Measurements from ENCODE around the gene SERPINA6.
"Not testable (repeated sequence)": the region's sequence is repeated elsewhere in the genome, so short reads cannot be mapped to it uniquely, and the experiment has no call there.

SERPINA6 gene

DNA sequence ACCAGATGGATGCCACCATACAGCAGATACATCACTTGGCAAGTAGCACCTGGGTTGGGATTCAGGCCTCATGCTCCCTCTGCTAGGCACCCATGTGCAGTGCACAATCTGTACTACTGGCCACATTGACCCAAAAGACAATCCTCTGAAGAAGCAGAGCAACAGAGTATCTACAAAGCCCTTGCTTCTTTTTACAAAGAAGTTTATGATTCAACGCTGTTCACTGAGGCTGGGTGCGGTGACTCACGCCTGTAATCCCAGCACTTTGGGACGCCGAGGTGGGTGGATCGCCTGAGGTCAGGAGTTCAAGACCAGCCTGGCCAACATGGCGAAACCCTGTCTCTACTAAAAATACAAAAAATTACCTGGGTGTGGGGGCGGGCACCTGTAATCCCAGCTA lies 31.1 kb upstream of the SERPINA6 start:
- DNase-seq, result not testable (repeated sequence)

DNA sequence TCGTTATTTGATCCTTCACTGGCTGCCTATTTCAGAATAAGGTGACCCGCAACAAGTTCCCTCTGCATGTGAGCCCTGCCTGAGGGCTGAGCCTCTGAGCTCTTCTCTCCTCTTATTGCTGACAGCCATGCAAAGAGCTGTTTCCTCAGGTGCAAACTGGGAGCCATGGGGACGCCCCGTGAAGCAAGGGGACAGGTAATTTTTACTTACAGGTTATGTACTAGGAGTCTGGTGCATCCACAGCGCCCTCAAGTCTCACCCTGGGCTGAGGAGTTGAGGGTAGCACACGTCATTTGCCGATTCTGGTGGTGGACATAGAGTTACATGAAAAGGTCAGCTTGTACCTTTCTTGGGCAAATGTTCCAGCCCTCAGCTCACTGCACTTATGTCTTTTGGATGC lies 26.1 kb upstream of the SERPINA6 start:
- DNase-seq, result no peak

DNA sequence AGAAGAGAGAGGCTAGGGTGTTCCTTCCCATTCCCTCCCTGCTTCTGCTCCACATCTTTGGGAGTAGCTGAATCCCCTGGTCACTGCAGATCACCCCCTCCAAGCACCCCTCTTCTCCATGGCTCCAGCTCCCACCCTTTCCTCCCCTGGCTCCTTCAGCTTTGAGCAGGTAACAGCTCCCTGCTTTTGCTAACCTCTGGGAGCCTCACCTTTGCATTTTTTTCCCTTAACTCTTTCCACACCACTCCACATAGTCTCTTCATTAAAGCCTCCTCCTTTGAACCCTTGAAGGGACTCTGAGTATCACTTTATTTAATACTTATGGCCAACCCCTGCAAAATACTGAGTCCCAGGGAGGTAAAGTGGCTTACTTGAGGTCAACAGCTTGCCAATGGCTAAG lies 25.7 kb upstream of the SERPINA6 start:
- DNase-seq, result no peak

DNA sequence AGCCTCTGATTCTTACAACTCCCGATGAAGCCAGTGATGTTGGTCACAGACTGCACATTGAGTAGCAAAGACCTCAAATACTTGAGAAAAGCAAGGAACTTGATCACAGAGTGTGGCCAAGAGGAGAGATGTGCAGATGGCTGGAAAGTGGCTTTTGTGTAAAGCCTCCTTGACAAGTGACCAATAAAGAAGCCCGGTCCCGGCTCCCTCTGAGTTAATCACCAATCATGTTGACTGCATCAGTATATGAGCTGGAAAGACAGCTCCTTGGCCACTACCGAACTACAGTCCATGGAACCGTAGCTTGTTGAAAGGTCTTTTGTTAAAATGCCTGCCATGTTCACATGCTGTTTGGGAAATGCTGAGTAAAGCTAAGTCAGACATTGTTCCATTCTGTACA lies 23.7 kb upstream of the SERPINA6 start:
- DNase-seq, result no peak

DNA sequence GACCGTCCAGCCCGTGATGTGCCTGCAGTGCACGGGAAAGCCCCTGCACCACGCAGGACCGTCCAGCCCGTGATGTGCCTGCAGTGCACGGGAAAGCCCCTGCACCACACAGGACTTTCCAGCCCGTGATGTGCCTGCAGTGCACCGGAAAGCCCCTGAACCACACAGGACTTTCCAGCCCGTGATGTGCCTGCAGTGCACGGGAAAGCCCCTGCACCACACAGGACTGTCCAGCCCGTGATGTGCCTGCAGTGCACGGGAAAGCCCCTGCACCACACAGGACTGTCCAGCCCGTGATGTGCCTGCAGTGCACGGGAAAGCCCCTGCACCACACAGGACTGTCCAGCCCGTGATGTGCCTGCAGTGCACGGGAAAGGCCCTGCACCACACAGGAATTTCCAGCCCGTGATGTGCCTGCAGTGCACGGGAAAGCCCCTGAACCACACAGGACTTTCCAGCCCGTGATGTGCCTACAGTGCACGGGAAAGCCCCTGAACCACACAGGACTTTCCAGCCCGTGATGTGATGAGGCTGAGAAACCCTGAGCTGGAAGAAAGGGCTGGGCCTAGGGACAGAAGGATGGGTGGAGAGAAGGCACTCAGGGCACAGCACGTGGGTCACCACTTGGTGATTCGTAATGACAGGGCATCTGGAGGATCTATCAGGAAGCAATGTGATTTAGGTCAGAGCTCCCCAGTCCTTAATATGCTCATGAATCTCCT lies 23.1 kb upstream of the SERPINA6 start:
- DNase-seq, result peak; percentile 28 to 31

DNA sequence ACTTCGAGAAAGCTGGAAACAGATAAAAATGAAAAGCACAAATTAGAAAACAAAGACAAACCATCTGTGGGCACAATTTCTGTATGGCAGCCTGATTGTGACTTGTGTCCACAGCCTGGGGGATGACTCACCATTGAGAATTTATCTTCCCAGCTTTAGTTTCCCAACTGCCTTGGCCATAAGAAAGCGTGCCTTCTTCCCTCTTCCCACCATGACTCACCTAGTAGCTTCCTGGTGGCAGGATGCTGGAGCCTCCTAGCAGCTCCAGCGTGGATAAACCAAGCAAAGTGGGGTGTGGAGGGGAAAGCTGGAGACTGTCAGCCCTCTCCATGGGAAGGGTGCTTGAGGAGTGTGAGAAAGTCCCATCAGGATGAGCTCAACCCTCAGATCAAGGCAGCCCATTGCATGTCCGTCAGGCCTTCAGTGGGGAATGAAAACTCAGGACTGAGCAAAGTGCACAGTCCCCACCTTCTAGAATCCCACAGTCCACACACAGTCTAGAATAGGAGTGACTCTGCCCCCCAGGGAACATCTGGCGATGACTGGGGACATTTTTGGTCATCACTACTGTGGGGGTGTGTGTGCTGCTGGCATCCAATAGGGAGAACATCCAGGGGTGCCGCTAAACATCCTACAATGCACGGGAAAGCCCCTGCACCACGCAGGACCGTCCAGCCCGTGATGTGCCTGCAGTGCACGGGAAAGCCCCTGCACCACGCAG lies 22.4 kb upstream of the SERPINA6 start:
- no peak for DNase-seq

DNA sequence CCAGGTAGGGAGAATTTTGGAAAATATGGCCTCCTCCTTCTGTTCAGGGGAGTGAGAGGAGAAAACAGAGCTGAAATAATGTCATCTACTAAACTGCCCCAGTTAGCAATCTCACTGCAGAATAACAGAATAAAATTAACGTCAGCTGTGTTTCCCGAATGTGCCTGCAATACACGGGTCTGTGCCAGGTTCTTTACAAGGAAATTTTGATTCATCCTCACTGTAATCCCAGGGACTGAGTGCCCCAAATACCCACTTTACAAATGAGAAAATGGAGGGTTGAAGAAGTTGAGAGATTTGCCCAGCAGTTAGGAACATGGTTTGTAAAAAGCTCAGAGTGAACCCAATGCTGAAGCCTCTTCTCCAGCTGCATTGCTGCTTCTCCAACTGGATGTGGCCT lies 21.3 kb upstream of the SERPINA6 start:
- no peak for DNase-seq

DNA sequence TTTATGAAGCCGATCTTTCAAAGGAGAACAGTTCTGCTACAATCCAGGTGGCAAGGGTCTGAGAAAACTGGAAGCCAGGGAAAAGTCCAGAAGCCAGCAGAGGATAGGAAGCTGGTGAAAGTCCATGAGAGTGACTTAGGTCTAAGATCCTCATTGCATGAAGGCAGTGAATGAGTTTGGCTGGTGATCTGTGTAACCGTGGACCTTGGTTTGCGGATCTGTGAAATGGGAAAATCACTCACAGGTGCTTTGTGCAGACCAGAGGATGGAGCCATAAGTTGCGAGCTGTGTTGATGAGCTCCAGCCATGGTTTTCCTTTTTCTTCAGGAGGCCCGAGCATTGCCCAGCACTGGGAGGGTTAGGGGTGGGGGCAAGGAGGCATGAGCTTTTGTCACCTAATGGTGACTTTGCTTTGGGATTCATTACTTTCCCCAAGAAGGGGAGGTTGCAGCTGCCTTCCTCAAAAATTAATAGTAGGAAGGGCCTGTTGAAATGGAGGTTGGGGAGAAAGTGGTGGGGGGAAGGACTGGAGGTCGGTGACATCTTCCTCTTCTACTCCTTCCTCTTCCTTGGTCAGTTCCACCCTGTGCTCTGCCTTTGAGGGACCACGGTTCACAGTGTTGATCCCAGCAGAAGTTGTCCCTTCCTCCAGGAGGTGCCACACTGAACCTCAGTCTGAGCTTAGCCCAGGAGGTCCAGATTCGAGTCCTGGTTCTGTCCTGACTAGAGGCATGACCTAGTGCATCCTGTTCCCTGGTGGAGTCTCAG lies 20.3 kb upstream of the SERPINA6 start:
- DNase-seq, result no peak

DNA sequence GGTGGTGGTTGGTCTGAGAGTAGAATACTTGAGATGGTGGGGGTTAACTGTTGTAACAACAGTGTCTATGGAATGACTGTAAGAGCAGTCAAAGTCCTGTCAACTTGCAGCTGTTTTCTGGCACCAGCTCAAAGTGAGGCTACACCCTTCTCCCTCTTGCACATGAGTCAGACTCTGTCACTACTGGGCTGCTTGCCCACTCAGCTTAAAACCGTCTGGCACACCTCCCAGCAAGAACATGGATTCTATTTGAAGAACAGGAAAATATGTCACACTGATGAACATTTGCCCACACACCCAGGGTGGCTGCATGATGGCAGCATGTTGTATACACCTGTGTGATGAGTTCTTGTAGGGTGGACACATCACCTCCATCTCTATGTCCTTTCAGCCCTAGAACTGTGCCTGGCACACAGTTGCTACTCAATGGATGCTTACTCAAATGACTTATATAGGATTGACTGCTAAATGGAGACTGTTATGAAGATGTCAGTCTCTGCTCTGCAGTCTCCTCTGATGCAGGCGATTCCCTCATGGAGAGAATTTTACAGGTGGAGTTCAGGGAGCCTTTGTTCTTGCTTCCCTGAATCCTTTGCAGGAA lies 19.3 kb upstream of the SERPINA6 start:
- no peak for DNase-seq

DNA sequence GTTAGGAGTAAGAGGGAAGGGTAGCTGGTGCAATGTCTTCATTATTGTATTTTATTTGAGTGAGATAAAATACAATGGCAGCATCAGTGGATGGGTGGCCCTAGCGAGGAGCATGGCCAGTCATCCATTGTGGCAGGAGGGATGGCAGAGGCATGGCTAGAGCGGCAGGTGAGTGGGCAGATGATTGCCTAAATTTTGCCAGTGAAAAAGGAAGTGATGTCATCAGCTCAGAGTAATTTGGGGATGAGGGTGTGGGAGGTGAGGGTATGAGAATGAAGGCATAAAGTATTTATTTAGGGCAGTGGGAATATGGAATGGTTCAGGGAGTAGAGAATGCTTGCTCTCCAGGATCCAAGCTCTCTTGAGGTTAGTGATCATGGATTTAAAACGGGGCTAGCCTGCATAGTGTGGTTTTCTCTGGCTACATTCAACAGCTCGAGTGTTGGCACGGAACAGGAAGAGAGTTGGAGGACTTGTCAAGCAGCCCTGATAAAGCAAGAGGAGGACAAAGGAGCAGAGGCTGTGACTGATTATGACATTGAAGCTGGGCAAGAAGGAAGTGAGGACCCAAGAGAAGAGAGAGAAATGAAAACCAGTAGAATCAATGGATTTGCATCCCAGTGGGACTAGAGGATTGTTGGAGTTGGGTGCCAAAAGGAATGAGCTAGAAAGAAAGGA lies 18.7 kb upstream of the SERPINA6 start:
- DNase-seq, result no peak

DNA sequence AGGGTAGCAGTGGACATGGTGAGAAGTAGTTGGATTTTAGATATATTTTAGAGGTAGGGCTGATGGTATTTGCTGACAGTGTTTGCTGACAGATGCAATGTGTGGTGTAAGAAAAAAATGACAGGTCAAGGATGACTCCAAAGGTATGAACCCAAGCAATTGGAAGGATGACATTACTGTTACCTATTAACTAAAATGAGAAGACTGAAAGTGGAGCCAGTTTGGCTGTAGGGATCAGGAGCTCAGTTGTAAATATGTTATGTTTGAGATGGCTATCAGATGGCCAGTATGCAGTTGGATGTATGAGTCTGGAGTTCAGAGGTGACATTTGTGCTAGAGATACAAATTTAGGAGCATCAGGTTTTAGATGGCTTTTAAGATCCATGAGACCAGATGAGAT lies 17.4 kb upstream of the SERPINA6 start:
- no peak for DNase-seq

DNA sequence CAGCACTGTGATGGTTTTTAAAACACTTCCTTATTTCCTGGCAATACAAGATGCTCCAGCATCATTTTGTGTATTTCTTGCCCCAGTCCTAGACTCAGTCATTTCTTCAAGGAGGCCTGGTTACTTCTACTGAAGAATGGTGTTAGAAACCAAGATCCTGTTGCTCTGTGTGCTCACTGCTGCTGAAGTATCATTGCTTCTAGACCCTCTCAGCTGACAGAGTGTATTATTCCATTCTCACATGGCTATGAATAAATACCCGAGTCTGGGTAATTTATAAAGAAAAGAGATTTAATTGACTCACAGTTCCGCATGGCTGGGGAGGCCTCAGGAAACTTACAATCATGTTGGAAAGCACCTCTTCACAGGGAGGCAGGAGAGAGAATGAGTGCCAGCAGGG lies 14.9 kb upstream of the SERPINA6 start:
- DNase-seq, result no peak

DNA sequence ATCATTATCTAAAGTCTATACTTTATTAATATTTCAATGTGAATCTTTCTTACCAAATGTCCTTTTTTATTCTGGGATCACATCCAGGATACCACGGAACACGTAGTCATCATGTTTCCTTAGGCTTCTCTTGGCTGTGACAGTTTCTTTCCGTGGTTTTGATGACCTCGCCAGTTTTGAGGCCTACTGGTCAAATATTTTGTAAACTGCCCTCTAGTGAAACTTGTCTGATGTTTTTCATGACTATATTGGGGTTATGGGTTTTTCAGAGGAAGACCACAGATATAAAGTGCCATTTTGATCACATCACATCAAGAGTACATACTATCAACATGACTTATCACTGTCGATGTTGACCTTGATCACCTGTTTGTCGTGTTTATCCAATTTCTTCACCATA lies 14.1 kb upstream of the SERPINA6 start:
- DNase-seq, result no peak

DNA sequence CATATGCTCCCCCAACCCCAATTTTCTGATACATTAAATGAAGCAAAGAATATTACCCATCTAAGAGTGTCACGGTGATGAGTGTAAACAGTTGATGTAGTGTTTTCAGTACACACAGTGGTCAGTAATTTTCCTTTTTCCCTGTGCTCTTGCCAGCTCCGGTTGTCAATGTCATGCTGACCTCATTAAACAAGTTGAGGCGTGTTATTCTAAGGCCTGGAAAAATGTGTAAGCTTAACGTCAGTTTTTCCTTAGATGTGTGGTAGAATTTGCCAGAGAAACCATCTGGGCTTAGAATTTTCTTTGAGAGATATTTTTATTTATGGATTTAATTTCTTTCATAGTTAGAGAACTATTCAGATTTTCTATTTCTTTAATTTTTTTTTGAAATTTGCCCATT lies 11.7 kb upstream of the SERPINA6 start:
- DNase-seq, result no peak

DNA sequence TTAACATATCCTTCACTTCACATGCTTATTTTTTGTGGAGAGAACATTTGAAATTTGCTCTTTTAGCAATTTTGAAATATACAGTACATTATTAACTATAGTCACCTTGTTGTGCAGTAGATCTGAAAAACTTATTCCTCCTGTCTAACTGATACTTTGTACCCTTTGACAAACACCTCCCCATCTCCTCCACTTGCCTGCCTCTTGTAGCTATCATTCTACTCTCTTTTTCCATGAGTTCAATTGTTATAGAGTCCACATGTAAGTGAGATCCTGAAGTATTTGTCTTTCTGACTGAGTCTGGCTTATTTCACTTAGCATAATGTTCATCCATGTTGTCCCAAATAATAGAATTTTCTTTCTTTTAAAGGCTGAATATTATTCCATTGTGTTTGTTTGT lies 9.5 kb upstream of the SERPINA6 start:
- DNase-seq, result no peak

DNA sequence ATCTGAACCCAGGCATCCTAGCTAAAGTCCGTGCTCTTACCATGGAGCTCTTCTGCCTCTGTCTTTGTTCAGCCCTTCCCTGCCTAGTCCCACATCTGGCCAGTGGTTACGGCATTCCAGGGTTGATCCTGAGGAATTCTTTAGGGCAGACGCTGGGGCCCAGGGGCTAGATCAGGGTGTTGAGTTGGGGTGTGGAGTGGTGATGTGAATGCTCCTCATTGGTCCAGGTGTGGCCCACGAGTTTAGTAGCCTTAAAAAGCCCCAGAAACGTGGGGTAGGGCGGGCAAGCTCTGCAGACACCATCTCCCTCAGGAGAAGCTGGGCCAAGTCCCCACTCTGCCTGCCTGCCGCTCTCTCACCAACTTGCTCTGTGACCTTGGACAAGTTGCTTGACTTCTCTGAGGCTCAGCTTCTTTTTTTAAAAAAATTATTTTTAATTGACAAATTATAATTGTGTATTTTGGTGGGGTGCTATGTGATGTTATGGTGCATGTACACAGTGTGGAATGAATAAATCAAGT lies 9.0 kb upstream of the SERPINA6 start:
- no peak for DNase-seq

DNA sequence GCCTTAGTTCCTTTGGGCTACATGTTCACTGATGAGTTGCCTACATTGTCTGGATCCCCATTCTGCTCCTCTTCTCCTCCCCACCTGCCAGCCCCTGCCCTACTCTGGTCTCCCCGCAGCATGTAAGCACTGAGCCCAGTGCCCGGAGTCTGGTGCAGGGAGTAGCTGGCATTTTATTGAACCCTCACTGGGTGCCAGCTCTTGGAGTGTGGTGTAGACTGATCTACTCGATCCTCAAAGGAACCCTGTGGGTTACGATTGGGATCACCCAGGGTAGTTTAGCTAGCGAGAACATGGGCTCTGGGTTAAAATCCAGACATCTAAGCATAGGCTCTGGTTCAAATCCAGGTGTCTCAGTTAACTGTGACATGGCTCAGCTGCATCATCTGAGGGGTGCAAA lies 8.3 kb upstream of the SERPINA6 start:
- DNase-seq, result no peak

DNA sequence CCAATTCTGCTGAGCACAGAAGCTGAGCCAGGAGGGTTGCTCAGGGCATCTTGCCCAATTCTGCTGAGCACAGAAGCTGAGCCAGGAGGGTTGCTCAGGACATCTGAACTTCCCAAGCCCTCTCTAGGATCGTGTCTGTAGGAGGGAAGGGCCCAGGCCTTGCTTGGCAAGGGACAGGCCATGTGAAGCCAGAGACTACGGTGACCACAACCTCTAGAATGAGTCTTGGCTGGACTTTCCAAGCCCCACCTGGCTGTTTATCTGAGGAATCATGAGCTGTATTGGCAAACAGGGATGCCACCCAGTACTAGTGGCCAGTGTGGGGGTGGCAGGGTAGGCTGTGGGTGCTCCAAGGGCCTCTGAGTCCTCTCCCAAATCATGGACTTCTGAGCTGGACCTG lies 7.7 kb upstream of the SERPINA6 start:
- DNase-seq, result no peak

DNA sequence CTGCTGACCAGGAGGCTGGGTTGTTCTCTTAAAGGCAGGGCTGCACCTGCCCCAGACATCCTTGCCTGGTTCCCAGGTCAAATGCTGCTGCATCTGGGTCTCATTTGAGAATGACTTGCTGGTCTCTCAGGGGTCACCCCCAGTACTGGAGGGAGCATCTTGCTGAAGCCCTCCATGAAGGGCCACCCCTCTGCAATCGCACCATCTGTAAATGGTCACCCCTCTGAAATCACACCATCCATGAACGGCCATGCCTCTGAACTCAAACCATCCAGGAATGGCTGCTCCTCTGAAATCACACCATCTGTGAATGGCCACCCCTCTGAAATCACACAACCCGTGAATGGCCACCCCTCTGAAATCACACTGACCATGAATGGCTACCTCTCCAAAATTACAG lies 7.3 kb upstream of the SERPINA6 start:
- DNase-seq, result no peak

DNA sequence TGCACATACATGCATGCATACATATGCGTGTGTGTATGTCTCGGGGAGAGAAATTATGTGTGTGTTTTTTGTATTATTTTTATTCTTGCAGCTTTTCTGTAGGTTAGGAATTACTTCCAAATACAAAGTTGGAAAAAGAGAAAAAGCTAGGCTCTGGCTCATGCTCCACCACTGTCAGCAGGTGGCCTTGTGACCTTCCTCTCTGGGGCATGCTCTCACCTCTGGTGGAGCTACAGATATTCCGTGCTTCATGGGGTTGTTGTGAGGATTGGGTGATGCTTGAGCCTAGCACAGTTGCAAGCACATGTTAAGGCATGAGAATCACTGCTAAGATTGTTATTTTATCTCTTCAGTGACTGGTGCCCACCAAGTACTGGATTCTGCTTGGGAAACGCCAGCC lies 6.7 kb upstream of the SERPINA6 start:
- DNase-seq, result no peak

DNA sequence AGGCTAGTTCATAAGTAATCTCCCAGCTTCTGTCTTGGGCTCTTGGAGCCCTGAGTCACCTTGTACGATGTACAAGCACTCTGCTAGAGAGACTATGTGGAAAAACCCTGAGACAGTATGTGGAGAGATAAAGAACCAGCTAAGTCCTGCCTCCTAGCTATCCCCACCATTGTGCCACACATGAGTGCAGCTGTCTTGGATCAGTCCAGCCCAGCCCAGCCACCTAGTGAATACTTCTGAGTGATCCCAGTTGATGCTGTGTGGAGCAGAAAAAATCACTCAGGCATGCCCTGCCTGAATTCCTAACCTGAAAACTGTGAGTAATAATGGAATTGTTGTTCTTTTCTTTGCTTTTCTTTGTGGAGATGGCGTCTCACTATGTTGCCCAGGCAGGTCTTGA lies 5.1 kb upstream of the SERPINA6 start:
- no peak for DNase-seq

DNA sequence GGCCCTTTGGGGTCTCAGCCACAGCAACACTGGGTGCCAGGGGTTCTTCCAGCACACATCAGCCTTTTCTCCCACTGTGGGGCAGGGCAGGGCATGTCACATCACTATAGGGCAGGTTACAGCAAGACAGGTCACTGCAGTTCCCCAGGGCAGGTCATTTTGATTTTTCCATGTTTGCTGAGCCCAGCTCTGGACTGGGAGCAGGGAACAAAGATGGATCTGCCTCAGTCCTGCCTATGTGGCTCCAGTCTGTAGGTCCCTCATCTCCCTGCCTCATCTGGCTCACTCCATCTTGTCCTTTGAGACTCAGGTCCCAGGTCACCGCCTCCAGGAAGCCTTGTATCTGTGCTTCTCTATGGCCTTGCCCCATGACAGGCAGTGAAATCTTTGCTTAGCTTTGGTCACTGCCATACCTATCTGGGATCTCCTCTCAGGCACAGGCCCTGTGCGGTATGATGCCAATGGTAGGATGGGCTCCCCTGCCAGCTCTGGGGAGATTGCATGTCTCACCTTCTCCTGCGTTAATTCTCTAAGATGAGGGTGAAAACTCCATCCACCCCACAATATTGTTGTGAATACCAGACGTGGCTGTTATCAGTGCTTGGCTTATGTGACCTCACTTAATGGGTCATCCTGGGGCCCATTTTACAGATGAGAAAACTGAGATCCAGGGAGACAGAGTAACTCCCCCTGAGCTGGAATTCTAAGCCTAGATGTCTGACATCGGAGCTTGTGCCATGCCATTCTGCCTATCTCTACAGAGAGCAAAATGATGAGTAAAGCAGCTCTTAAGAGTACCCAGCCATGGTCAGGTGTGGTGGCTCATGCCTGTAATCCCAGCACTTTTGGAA lies 1.5 kb downstream of the SERPINA6 start:
- DNase-seq, result no peak
